DOHH2 (cell line): ENCODE data around the gene GPX3.

Experiments used
- H3F3A ChIP-seq: fragments of 200-600 bp; sonication (generic), shearing (Covaris generic); 2 replicates; pipeline ENCODE4 v1.6.0; 2016; ENCODE audit warnings: antibody characterized with exemption, mild to moderate bottlenecking; ENCODE audit not compliant: control insufficient read depth, insufficient read depth
- H3K27ac ChIP-seq: fragments of 200-600 bp; sonication (generic); 2 replicates; pipeline ENCODE4 v1.5.1; 2014; ENCODE audit warnings: low read depth, mild to moderate bottlenecking, low read length, moderate library complexity
- H3K27me3 ChIP-seq: fragments of 200-600 bp; sonication (generic); 2 replicates; pipeline ENCODE4 v1.6.1; 2014; ENCODE audit warnings: mild to moderate bottlenecking, low read length, mixed read lengths; ENCODE audit not compliant: control insufficient read depth
- H3K36me3 ChIP-seq: fragments of 200-600 bp; sonication (generic); 2 replicates; pipeline ENCODE4 v1.6.1; 2014; ENCODE audit warnings: mild to moderate bottlenecking, low read length, moderate library complexity, mixed read lengths; ENCODE audit not compliant: control insufficient read depth
- H3K4me1 ChIP-seq: fragments of 200-600 bp; sonication (generic); 2 replicates; pipeline ENCODE4 v1.6.1; 2014; ENCODE audit warnings: mild to moderate bottlenecking, low read length, mixed read lengths; ENCODE audit not compliant: control insufficient read depth
- H3K4me2 ChIP-seq: fragments of 200-600 bp; sonication (generic); 2 replicates; pipeline ENCODE4 v1.6.0; 2014; ENCODE audit warnings: mild to moderate bottlenecking, low read length, moderate library complexity
- H3K4me3 ChIP-seq: fragments of 200-600 bp; sonication (generic); 2 replicates; pipeline ENCODE4 v1.5.1; 2014; ENCODE audit warnings: mild to moderate bottlenecking, low read length, mixed read lengths
- H3K79me2 ChIP-seq: fragments of 200-600 bp; sonication (generic); 2 replicates; pipeline ENCODE4 v1.6.1; 2014; ENCODE audit warnings: mild to moderate bottlenecking, low read length, mixed read lengths; ENCODE audit not compliant: control insufficient read depth
- H3K9me2 ChIP-seq: fragments of 200-600 bp; sonication (generic); replicated peaks from 2 replicates; pipeline ENCODE4 v1.6.1; 2014; ENCODE audit warnings: mild to moderate bottlenecking, low read length, mixed read lengths; ENCODE audit not compliant: control insufficient read depth
- H3K9me3 ChIP-seq: fragments of 200-600 bp; sonication (generic); 2 replicates; pipeline ENCODE4 v1.6.1; 2014; ENCODE audit warnings: antibody characterized with exemption, low read length, mixed read lengths; ENCODE audit not compliant: control insufficient read depth, insufficient read depth
- H4K20me1 ChIP-seq: fragments of 200-600 bp; sonication (generic); 2 replicates; pipeline ENCODE4 v1.6.0; 2014; ENCODE audit warnings: low read depth, mild to moderate bottlenecking, antibody characterized with exemption, low read length, moderate library complexity; ENCODE audit not compliant: control insufficient read depth, insufficient read depth
- CTCF ChIP-seq: fragments of 200-600 bp; sonication (generic); IDR thresholded peaks from one replicate; pipeline ENCODE4 v1.5.1; 2014; ENCODE audit warnings: antibody characterized with exemption, mild to moderate bottlenecking, low read depth, low read length; ENCODE audit not compliant: poor library complexity, severe bottlenecking
- EZH2phosphoT487 ChIP-seq: fragments of 200-600 bp; sonication (generic); IDR thresholded peaks from 2 replicates; pipeline ENCODE4 v1.6.1; 2017; ENCODE audit warnings: borderline replicate concordance, mild to moderate bottlenecking, antibody characterized with exemption, low read length, moderate library complexity, mixed read lengths

Gene GPX3

GRCh38 chr5:151020304-151021110 is at the start of gene GPX3:
TSS of gene GPX3 (plus strand) at chr5:151020591. CDS start at chr5:151020655, 64 bp downstream.
- peaks cover 12% of the 10 kb centered on the region; the same call in 1 of the 2 replicates for H3K27me3 ChIP-seq
- no peaks in the 10 kb centered on the region for H3K36me3 ChIP-seq
- H3K27ac ChIP-seq, result no peak within 1 kb of the TSS
- no peaks in the 10 kb centered on the region for H3K79me2 ChIP-seq
- no peak within 1 kb of the TSS for H3K4me3 ChIP-seq
- no peak within 1 kb of the TSS for H3K4me2 ChIP-seq
- H3K4me1 ChIP-seq, result no peaks in the 10 kb centered on the region
- H3K9me3 ChIP-seq, result no peaks in the 10 kb centered on the region
- TF ChIP-seq EZH2phosphoT487 (no peak), CTCF (no peak)
- H3K9me2 ChIP-seq, result no peaks in the 10 kb centered on the region
- no peaks in the 10 kb centered on the region for H4K20me1 ChIP-seq
- H3F3A ChIP-seq, result no peaks in the 10 kb centered on the region

- Histone ChIP-seq H3K79me2 (no peaks in the 10 kb centered on the region), H3K36me3 (no peaks in the 10 kb centered on the region), H3K4me1 (no peaks in the 10 kb centered on the region), H3K9me3 (0 out of 2 replicates have a peak, but pooled peaks cover 3% of the 10 kb centered on the region), H3K4me3 (no peak overlapping the region), H3F3A (no peaks in the 10 kb centered on the region), H3K9me2 (no peaks in the 10 kb centered on the region), H4K20me1 (no peaks in the 10 kb centered on the region), H3K4me2 (no peak overlapping the region), H3K27me3 (0 out of 2 replicates have a peak, but pooled peaks cover 5% of the 10 kb centered on the region), H3K27ac (no peak overlapping the region)
- TF ChIP-seq EZH2phosphoT487, result no peak
- TF ChIP-seq CTCF, result no peak
These were observed 41.8 kb upstream of the GPX3 start for GRCh38 chr5:150978590-150978989.

- Histone ChIP-seq H3K36me3 (no peaks in the 10 kb centered on the region), H3K9me3 (0 out of 2 replicates have a peak, but pooled peaks cover 3% of the 10 kb centered on the region), H3K4me3 (no peak overlapping the region), H3K4me2 (no peak overlapping the region), H3K27me3 (no peaks in the 10 kb centered on the region), H3K4me1 (no peaks in the 10 kb centered on the region), H3K27ac (no peak overlapping the region), H4K20me1 (no peaks in the 10 kb centered on the region), H3K79me2 (no peaks in the 10 kb centered on the region), H3K9me2 (no peaks in the 10 kb centered on the region), H3F3A (no peaks in the 10 kb centered on the region)
- TF ChIP-seq EZH2phosphoT487, result no peak
- TF ChIP-seq CTCF, result no peak
These were observed 32.6 kb upstream of the GPX3 start for GRCh38 chr5:150987746-150988145.
